ENCODE data around the gene SMOC2. TPM values are rescaled to one million over a fixed set of nuclear protein-coding genes. Genes with fewer than 3 reads are reported as not detected.

The SMOC2 gene
- total RNA-seq, 4 donors from 2014 or later: 10.7 to 14.9 (median 13.7) TPM

DNA sequence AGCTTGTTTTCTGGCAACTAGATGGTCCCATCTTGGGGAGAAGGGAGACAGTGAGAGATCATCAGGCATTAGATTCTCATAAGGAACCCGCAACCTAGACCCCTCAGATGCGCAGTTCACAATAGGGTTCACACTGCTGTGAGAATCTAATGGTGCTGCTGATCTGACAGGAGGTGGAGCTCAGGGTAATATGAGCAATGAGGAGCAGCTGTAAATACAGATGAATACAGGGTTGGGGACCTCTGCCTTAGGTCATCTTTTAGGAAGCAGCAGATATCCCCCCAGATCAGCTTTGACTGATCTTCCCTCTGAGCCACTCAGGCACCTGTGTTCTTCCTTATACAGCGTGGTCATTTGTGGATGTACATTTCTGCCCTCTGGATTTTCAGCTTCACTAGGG, 63.4 kb downstream of the SMOC2 start:
- H3K27me3 ChIP-seq: no peaks in the 10 kb centered on the region
- H3K36me3 ChIP-seq: no peaks in the 10 kb centered on the region
- no peaks in the 10 kb centered on the region for H3K4me1 ChIP-seq
- DNase-seq: no peak
- TF ChIP-seq POLR2A (IDR thresholded peaks at IDR 0.05): no peak
- TF ChIP-seq, protein P1, sequence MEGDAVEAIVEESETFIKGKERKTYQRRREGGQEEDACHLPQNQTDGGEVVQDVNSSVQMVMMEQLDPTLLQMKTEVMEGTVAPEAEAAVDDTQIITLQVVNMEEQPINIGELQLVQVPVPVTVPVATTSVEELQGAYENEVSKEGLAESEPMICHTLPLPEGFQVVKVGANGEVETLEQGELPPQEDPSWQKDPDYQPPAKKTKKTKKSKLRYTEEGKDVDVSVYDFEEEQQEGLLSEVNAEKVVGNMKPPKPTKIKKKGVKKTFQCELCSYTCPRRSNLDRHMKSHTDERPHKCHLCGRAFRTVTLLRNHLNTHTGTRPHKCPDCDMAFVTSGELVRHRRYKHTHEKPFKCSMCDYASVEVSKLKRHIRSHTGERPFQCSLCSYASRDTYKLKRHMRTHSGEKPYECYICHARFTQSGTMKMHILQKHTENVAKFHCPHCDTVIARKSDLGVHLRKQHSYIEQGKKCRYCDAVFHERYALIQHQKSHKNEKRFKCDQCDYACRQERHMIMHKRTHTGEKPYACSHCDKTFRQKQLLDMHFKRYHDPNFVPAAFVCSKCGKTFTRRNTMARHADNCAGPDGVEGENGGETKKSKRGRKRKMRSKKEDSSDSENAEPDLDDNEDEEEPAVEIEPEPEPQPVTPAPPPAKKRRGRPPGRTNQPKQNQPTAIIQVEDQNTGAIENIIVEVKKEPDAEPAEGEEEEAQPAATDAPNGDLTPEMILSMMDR (IDR thresholded peaks at IDR 0.05): no peak
- no peaks in the 10 kb centered on the region for H3K9me3 ChIP-seq
- no peak overlapping the region for H3K27ac ChIP-seq
- H3K4me3 ChIP-seq: no peak overlapping the region

DNA sequence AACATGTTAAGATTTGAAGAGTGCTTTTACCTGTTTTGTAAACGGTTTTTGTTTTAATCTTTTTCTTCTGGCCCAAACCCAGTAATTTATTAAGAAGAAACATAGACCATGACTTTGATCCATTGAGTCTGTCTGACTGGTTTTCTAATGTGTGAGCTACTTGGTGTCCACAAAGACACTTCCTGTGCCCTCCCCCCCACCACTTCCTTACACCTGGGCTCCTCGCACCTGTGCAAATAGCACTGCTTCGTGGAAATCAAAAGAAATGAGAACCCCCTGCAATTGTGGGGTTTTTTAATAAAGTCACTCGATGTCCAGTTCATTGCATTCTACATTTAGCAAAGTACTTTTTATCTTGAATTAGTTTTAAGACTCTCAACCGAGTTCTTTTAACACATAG, 65.5 kb downstream of the SMOC2 start:
- no peak for DNase-seq
- H3K9me3 ChIP-seq: no peaks in the 10 kb centered on the region
- TF ChIP-seq POLR2A (IDR thresholded peaks at IDR 0.05): no peak
- TF ChIP-seq, protein P1 (IDR thresholded peaks at IDR 0.05): no peak
- no peaks in the 10 kb centered on the region for H3K27me3 ChIP-seq
- no peaks in the 10 kb centered on the region for H3K4me1 ChIP-seq
- H3K4me3 ChIP-seq: no peak overlapping the region
- no peak overlapping the region for H3K27ac ChIP-seq
- no peaks in the 10 kb centered on the region for H3K36me3 ChIP-seq

- no peaks in the 10 kb centered on the region for H3K9me3 ChIP-seq
- no peak for TF ChIP-seq POLR2A (IDR thresholded peaks at IDR 0.05)
- TF ChIP-seq, protein P1 (IDR thresholded peaks at IDR 0.05): no peak
- no peak overlapping the region for H3K4me3 ChIP-seq
- H3K27me3 ChIP-seq: no peaks in the 10 kb centered on the region
- no peak for DNase-seq
- no peaks in the 10 kb centered on the region for H3K4me1 ChIP-seq
- no peak overlapping the region for H3K27ac ChIP-seq
- H3K36me3 ChIP-seq: no peaks in the 10 kb centered on the region
These were observed 66.3 kb downstream of the SMOC2 start for GRCh38 chr6:168507297-168507696.

DNA sequence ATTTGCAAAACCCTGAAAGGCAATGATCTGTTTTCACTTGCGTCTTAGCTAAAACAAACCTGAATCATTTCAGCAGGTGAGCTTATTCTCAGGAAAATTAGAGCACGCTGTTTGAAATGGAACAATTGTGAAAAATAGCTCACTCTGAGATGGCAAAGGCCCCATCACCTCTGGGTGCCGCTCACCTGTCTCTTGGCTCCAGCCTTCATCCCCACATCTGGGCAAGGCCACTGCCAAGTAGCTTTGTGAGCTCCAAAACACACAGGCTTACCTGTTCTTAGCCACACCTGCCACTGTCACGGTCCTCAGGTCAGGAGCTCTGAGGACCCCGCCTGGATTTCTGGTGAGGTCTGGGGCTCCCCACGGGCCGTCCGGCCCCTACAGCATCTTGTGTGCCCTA, 66.7 kb downstream of the SMOC2 start:
- H3K27ac ChIP-seq: no peak overlapping the region
- H3K4me3 ChIP-seq: no peak overlapping the region
- TF ChIP-seq, protein P1 (IDR thresholded peaks at IDR 0.05): no peak
- no peak for TF ChIP-seq POLR2A (IDR thresholded peaks at IDR 0.05)
- no peaks in the 10 kb centered on the region for H3K36me3 ChIP-seq
- H3K27me3 ChIP-seq: no peaks in the 10 kb centered on the region
- no peaks in the 10 kb centered on the region for H3K4me1 ChIP-seq
- DNase-seq: no peak
- H3K9me3 ChIP-seq: no peaks in the 10 kb centered on the region

- Histone ChIP-seq H3K36me3 (no peaks in the 10 kb centered on the region), H3K4me3 (no peak overlapping the region), H3K27me3 (no peaks in the 10 kb centered on the region), H3K27ac (no peak overlapping the region), H3K9me3 (no peaks in the 10 kb centered on the region), H3K4me1 (no peaks in the 10 kb centered on the region)
- no peak for TF ChIP-seq POLR2A (IDR thresholded peaks at IDR 0.05)
- TF ChIP-seq, protein P1 (IDR thresholded peaks at IDR 0.05): no peak
- DNase-seq: no peak
These were observed 67.9 kb downstream of the SMOC2 start for GRCh38 chr6:168508903-168509302.

GRCh38 chr6:168513766-168514165, 72.8 kb downstream of the SMOC2 start:
- no peaks in the 10 kb centered on the region for H3K36me3 ChIP-seq
- no peak for TF ChIP-seq POLR2A (IDR thresholded peaks at IDR 0.05)
- TF ChIP-seq, protein P1 (IDR thresholded peaks at IDR 0.05): no peak
- H3K27ac ChIP-seq: no peak overlapping the region
- no peaks in the 10 kb centered on the region for H3K4me1 ChIP-seq
- no peak overlapping the region for H3K4me3 ChIP-seq
- H3K27me3 ChIP-seq: no peaks in the 10 kb centered on the region
- no peaks in the 10 kb centered on the region for H3K9me3 ChIP-seq
- DNase-seq: no peak

Measured in Peyer's patch (tissue), 4 donors.